CD14-positive monocyte (primary cell): ENCODE measurements around the gene CPNE4. TPM values are rescaled to one million over a fixed set of nuclear protein-coding genes. Genes with fewer than 3 reads are reported as not detected.

Source experiments
- DNase-seq, 3 donors: peaks; one replicate each; pipeline ENCODE4 v3.0.0-alpha.2; 2011 to 2022
- H2AFZ ChIP-seq: 2 replicates; pipeline ENCODE4 v1.6.0; 2012; ENCODE audit warnings: mild to moderate bottlenecking, low read depth, low read length, inconsistent platforms; ENCODE audit not compliant: insufficient read depth, poor library complexity, severe bottlenecking
- H3K27ac ChIP-seq, 2 donors: 1 replicate in 1 of 2; 2 replicates in 1 of 2; pipeline ENCODE4 v1.5.1; 2012 to 2013; ENCODE audit warnings: low read length in 2 of 2, control low read depth in 1 of 2, inconsistent platforms in 1 of 2, low read depth in 1 of 2, mild to moderate bottlenecking in 1 of 2
- H3K27me3 ChIP-seq, 2 donors: one replicate each; pipeline versions ENCODE4 v1.6.0 to v1.6.1; 2011 to 2013; ENCODE audit warnings: low read length in 2 of 2; ENCODE audit not compliant: control insufficient read depth in 2 of 2, insufficient read depth in 2 of 2
- H3K36me3 ChIP-seq, 2 donors: replicated peaks in 1 of 2; 1 replicate in 1 of 2; 2 replicates in 1 of 2; pipeline versions ENCODE4 v1.5.1 to v1.6.1; 2012 to 2013; ENCODE audit warnings: low read length in 2 of 2, control low read depth in 1 of 2, inconsistent platforms in 1 of 2, mild to moderate bottlenecking in 1 of 2; ENCODE audit not compliant: insufficient read depth in 2 of 2, control insufficient read depth in 1 of 2
- H3K4me1 ChIP-seq, 2 donors: 1 replicate in 1 of 2; 2 replicates in 1 of 2; pipeline versions ENCODE4 v1.5.1 to v1.6.1; 2012 to 2013; ENCODE audit warnings: low read length in 2 of 2, control low read depth in 1 of 2, inconsistent platforms in 1 of 2, mild to moderate bottlenecking in 1 of 2, moderate library complexity in 1 of 2; ENCODE audit not compliant: insufficient read depth in 2 of 2, control insufficient read depth in 1 of 2
- H3K4me2 ChIP-seq: replicated peaks from 2 replicates; pipeline ENCODE3; 2012; ENCODE audit warnings: low read length, moderate library complexity, mild to moderate bottlenecking; ENCODE audit not compliant: poor library complexity, severe bottlenecking; ENCODE audit errors: extremely low read depth
- H3K4me3 ChIP-seq, 3 experiments: fragments of 200-600 bp in 1 of 3; sonication (generic) in 1 of 3; replicated peaks in 1 of 3; 1 replicate in 2 of 3; 2 replicates in 1 of 3; pipeline ENCODE4 v1.5.1; 2011 to 2013; ENCODE audit warnings: low read length in 3 of 3, mild to moderate bottlenecking in 3 of 3, control low read depth in 2 of 3, low read depth in 2 of 3, inconsistent platforms in 1 of 3, moderate library complexity in 1 of 3
- H3K79me2 ChIP-seq: 2 replicates; pipeline ENCODE4 v1.6.0; 2012; ENCODE audit warnings: mild to moderate bottlenecking, control low read depth, inconsistent platforms, low read length, moderate library complexity; ENCODE audit not compliant: insufficient read depth
- H3K9ac ChIP-seq: 2 replicates; pipeline ENCODE4 v1.6.0; 2017; ENCODE audit warnings: low read length, mild to moderate bottlenecking; ENCODE audit not compliant: insufficient read depth, poor library complexity, severe bottlenecking
- H3K9me3 ChIP-seq, 2 donors: replicated peaks in 1 of 2; 1 replicate in 1 of 2; 2 replicates in 1 of 2; pipeline versions ENCODE4 v1.5.1 to v1.6.1; 2012 to 2013; ENCODE audit warnings: low read length in 2 of 2, control low read depth in 1 of 2; ENCODE audit not compliant: control insufficient read depth in 1 of 2, insufficient read depth in 1 of 2
- H4K20me1 ChIP-seq: 2 replicates; pipeline ENCODE4 v1.6.0; 2012; ENCODE audit warnings: mild to moderate bottlenecking, low read length, control low read depth, moderate library complexity; ENCODE audit not compliant: insufficient read depth
- H3K27ac Mint-ChIP-seq, 7 donors: one replicate each; pipeline ENCODE4 v1.8.0; 2020; ENCODE audit warnings: mild to moderate bottlenecking in 7 of 7, mixed read lengths in 7 of 7, moderate library complexity in 6 of 7, inconsistent platforms in 2 of 7
- H3K27me3 Mint-ChIP-seq, 3 donors: one replicate each; pipeline ENCODE4 v1.8.0; 2021 to 2022; ENCODE audit warnings: low read depth in 3 of 3, mild to moderate bottlenecking in 3 of 3, mixed read lengths in 3 of 3, moderate library complexity in 3 of 3, inconsistent platforms in 1 of 3
- H3K36me3 Mint-ChIP-seq, 2 donors: one replicate each; pipeline ENCODE4 v1.8.0; 2020; ENCODE audit warnings: mixed read lengths in 2 of 2, inconsistent platforms in 1 of 2, mild to moderate bottlenecking in 1 of 2
- H3K4me1 Mint-ChIP-seq: one replicate; pipeline ENCODE4 v1.8.0; 2020; ENCODE audit warnings: mild to moderate bottlenecking, mixed read lengths
- H3K4me3 Mint-ChIP-seq, 2 donors: one replicate each; pipeline ENCODE4 v1.8.0; 2020; ENCODE audit warnings: mild to moderate bottlenecking in 2 of 2, mixed read lengths in 2 of 2, moderate library complexity in 1 of 2
- H3K9me3 Mint-ChIP-seq, 7 donors: one replicate each; pipeline ENCODE4 v1.8.0; 2020 to 2022; ENCODE audit warnings: mixed read lengths in 7 of 7, mild to moderate bottlenecking in 6 of 7, moderate library complexity in 6 of 7, inconsistent platforms in 2 of 7
- CTCF ChIP-seq: fragments of 200-600 bp; IDR thresholded peaks from one replicate; pipeline ENCODE4 v1.8.0; 2022; ENCODE audit warnings: antibody characterized with exemption, mild to moderate bottlenecking
- WGBS: methylation state at CpG from one replicate; pipeline ENCODE4 v1.1.5; 2013; ENCODE audit warnings: missing lambda C conversion rate; ENCODE audit not compliant: insufficient coverage; 5-methylcytosine and 5-hydroxymethylcytosine counted together
- intact Hi-C, 2 donors: fragments of 100-400 bp; cut with micrococcal nuclease; formaldehyde crosslinking; loops; one replicate each; pipeline versions ENCODE4 v1.15.0 to v1.15.1; 2023
- polyA plus RNA-seq, 3 donors: library from polyadenylated mRNA; depleted of rRNA in 1 of 3; unstranded in 2 of 3; stranded (reverse) in 1 of 3; fragments of 300-500 nt in 2 of 3; fragments of >200 nt in 1 of 3; fragmentation: Illumina TruSeq in 2 of 3; gene quantifications; 1 replicate in 2 of 3; 2 replicates in 1 of 3; pipeline ENCODE4 v1.2.3, GENCODE V29; 2012 to 2021

The CPNE4 gene
- polyA plus RNA-seq, 3 donors: not detected

- WGBS: no CpG with 5 or more reads among the region's 3 CpGs
- Histone ChIP-seq H3K27ac (no peak overlapping the region), H3K79me2 (no peaks in the 10 kb centered on the region), H3K9ac (no peak overlapping the region), H3K4me2 (no peak overlapping the region), H3K27me3 (no peaks in the 10 kb centered on the region), H4K20me1 (no peaks in the 10 kb centered on the region), H3K9me3 (no peaks in the 10 kb centered on the region), H2AFZ (no peak overlapping the region), H3K36me3 (no peaks in the 10 kb centered on the region), H3K4me3 (no peak overlapping the region), H3K4me1 (no peaks in the 10 kb centered on the region)
- no peaks in the 10 kb centered on the region for H3K4me1 Mint-ChIP-seq
- H3K27me3 Mint-ChIP-seq: peaks cover 0 to 2% (median 0%) of the 10 kb centered on the region in 3 donors
- no peak for TF ChIP-seq CTCF
- no peaks in the 10 kb centered on the region for H3K9me3 Mint-ChIP-seq
- intact Hi-C loops: no loop called here
- no peak overlapping the region for H3K4me3 Mint-ChIP-seq
- H3K36me3 Mint-ChIP-seq: no peaks in the 10 kb centered on the region
- DNase-seq: no peak
- H3K27ac Mint-ChIP-seq: no peak overlapping the region
These were observed 305.7 kb downstream of the CPNE4 start for GRCh38 chr3:131728898-131729642.

- no peak overlapping the region for H3K4me3 Mint-ChIP-seq
- H3K4me1 Mint-ChIP-seq: no peaks in the 10 kb centered on the region
These were observed 309.4 kb downstream of the CPNE4 start for GRCh38 chr3:131725414-131725813.

More at GRCh38 chr3:131725414-131725813, 309.4 kb downstream of the CPNE4 start:
- no peak overlapping the region for H2AFZ ChIP-seq
- H3K9ac ChIP-seq: no peak overlapping the region
- peaks cover 0 to 4% (median 0%) of the 10 kb centered on the region in 3 donors for H3K27me3 Mint-ChIP-seq
- no peaks in the 10 kb centered on the region for H3K9me3 Mint-ChIP-seq
- H3K36me3 ChIP-seq: no peaks in the 10 kb centered on the region
- H3K4me2 ChIP-seq: no peak overlapping the region
- H3K9me3 ChIP-seq: no peaks in the 10 kb centered on the region
- no peaks in the 10 kb centered on the region for H3K79me2 ChIP-seq
- no peak overlapping the region for H3K27ac Mint-ChIP-seq
- no peak for DNase-seq
- no peaks in the 10 kb centered on the region for H3K4me1 ChIP-seq
- no peak overlapping the region for H3K27ac ChIP-seq
- no peak overlapping the region for H3K4me3 ChIP-seq
- H4K20me1 ChIP-seq: no peaks in the 10 kb centered on the region
- H3K27me3 ChIP-seq: no peaks in the 10 kb centered on the region
- intact Hi-C loops: no loop called here
- no peaks in the 10 kb centered on the region for H3K36me3 Mint-ChIP-seq
- TF ChIP-seq CTCF: no peak
